Limb (tissue), 2 donors: ENCODE measurements around the gene GSTT4.
"Not testable (repeated sequence)": the region's sequence is repeated elsewhere in the genome, so short reads cannot be mapped to it uniquely, and the experiment has no call there.

ENCODE experiments used
- DNase-seq, 2 donors: peaks; one replicate each; pipeline ENCODE4 v3.0.0-alpha.2; 2016; ENCODE audit errors: extremely low spot score in 2 of 2

GSTT4 gene

GRCh38 chr22:24005201-24005600 lies at the start of gene GSTT4:
Gene GSTT4, minus strand, starts transcription at chr22:24005453. Its CDS starts 97 bp downstream, at chr22:24005356.
- DNase-seq: no peak

GRCh38 chr22:24054356-24054755 lies 49.1 kb upstream of the GSTT4 start:
- no peak for DNase-seq

- DNase-seq: no peak
Observed at GRCh38 chr22:24053481-24054226, 48.4 kb upstream of the GSTT4 start.

- DNase-seq: no peak
Observed at GRCh38 chr22:24051568-24051967, 46.3 kb upstream of the GSTT4 start.

- DNase-seq: no peak
Observed at GRCh38 chr22:24051028-24051427, 45.8 kb upstream of the GSTT4 start.

- DNase-seq: no peak
Observed at GRCh38 chr22:24049978-24050377, 44.7 kb upstream of the GSTT4 start.

- no peak for DNase-seq
Observed at GRCh38 chr22:24049211-24049610, 44.0 kb upstream of the GSTT4 start.

- no peak for DNase-seq
Observed at GRCh38 chr22:24046024-24046423, 40.8 kb upstream of the GSTT4 start.

GRCh38 chr22:24043958-24044357 lies 38.7 kb upstream of the GSTT4 start:
- no peak for DNase-seq

- not testable (repeated sequence) for DNase-seq
Observed at GRCh38 chr22:24043465-24043864, 38.2 kb upstream of the GSTT4 start.

GRCh38 chr22:24040946-24041345 lies 35.7 kb upstream of the GSTT4 start:
- DNase-seq: no peak

GRCh38 chr22:24039046-24039445 lies 33.8 kb upstream of the GSTT4 start:
- DNase-seq: no peak

- DNase-seq: no peak
Observed at GRCh38 chr22:24037851-24038765, 32.9 kb upstream of the GSTT4 start.

- DNase-seq: no peak
Observed at GRCh38 chr22:24035296-24035695, 30.0 kb upstream of the GSTT4 start.

- DNase-seq: no peak
Observed at GRCh38 chr22:24033731-24034130, 28.5 kb upstream of the GSTT4 start.

- no peak for DNase-seq
Observed at GRCh38 chr22:24030186-24030702, 25.0 kb upstream of the GSTT4 start.

- DNase-seq: no peak
Observed at GRCh38 chr22:24029304-24029703, 24.1 kb upstream of the GSTT4 start.

- DNase-seq: no peak
Observed at GRCh38 chr22:24028533-24028932, 23.3 kb upstream of the GSTT4 start.

GRCh38 chr22:24027991-24028390 lies 22.7 kb upstream of the GSTT4 start:
- no peak for DNase-seq

- DNase-seq: no peak
Observed at GRCh38 chr22:24027389-24027975, 22.2 kb upstream of the GSTT4 start.

GRCh38 chr22:24026733-24027132 lies 21.5 kb upstream of the GSTT4 start:
- no peak for DNase-seq

- DNase-seq: no peak
Observed at GRCh38 chr22:24026056-24026455, 20.8 kb upstream of the GSTT4 start.
